ENCODE measurements around the gene SGMS1. TPM values are rescaled to one million over a fixed set of nuclear protein-coding genes. Genes with fewer than 3 reads are reported as not detected.

Gene SGMS1
- total and polyA plus RNA-seq, 2 experiments from 2014 or later: 15.0 to 34.7 TPM

- Histone ChIP-seq H3F3A (replicated peaks; ENCODE audit: low read depth) (no peaks in the 10 kb centered on the region), H3K4me2 (no peak overlapping the region), H3K36me3 (ENCODE audit: insufficient read depth) (no peaks in the 10 kb centered on the region), H3K4me3 (no peak overlapping the region), H3K79me2 (replicated peaks; ENCODE audit: insufficient read depth) (peaks cover 25% of the 10 kb centered on the region), H4K20me1 (replicated peaks; ENCODE audit: insufficient read depth) (peaks cover 3% of the 10 kb centered on the region; the same call in 1 of the 2 replicates), H3K4me1 (ENCODE audit: insufficient read depth) (peaks cover 13% of the 10 kb centered on the region), H2AFZ (no peak overlapping the region), H3K9me2 (ENCODE audit: insufficient read depth) (no peaks in the 10 kb centered on the region), H3K27me3 (ENCODE audit: insufficient read depth) (no peaks in the 10 kb centered on the region), H3K27ac (ENCODE audit: low read depth) (no peak overlapping the region)
- Mint-ChIP-seq H3K4me3 (no peak overlapping the region), H3K4me1 (peaks cover 10% of the 10 kb centered on the region; the same call in 2 of the 3 replicates), H3K9me3 (no peaks in the 10 kb centered on the region), H3K27me3 (ENCODE audit: insufficient read depth, low read depth, poor library complexity) (no peaks in the 10 kb centered on the region), H3K36me3 (ENCODE audit: low read depth) (peaks cover 39% of the 10 kb centered on the region; the same call in 2 of the 3 replicates), H3K27ac (no peak overlapping the region)
- DNase-seq (ENCODE audit: low spot score) (no peak), ATAC-seq (no peak)
- TF ChIP-seq NANOG (IDR thresholded peaks at IDR 0.05; ENCODE audit: borderline replicate concordance) (no peak), ETS1 (IDR thresholded peaks at IDR 0.05) (no peak), EZH2 (IDR thresholded peaks at IDR 0.05; ENCODE audit: low read depth, unreplicated experiment) (no peak), ZNF114 (CRISPR knock-in tag; IDR thresholded peaks at IDR 0.05) (no peak), EZH2phosphoT487 (IDR thresholded peaks at IDR 0.05; ENCODE audit: unreplicated experiment) (no peak), CTCF (conservative IDR thresholded peaks at IDR 0.05; ENCODE audit: low read depth in 2 of 2) (no peak), STAT1 (IDR thresholded peaks at IDR 0.05; ENCODE audit: unreplicated experiment) (no peak), POLR2AphosphoS5 (IDR thresholded peaks at IDR 0.05; ENCODE audit: low read depth) (no peak), ZNF331 (CRISPR knock-in tag; IDR thresholded peaks at IDR 0.05; ENCODE audit: low read depth) (no peak), REST (IDR thresholded peaks at IDR 0.05; ENCODE audit: unreplicated experiment) (no peak), ZNF462 (CRISPR knock-in tag; IDR thresholded peaks at IDR 0.05) (no peak), CREB1 (CRISPR knock-in tag; IDR thresholded peaks at IDR 0.05; ENCODE audit: low read depth) (no peak), JUNB (IDR thresholded peaks at IDR 0.05; ENCODE audit: unreplicated experiment) (no peak)
These were observed 37.6 kb downstream of the SGMS1 start for GRCh38 chr10:50585921-50586739.
